Urothelium cell line (cell line): ENCODE results near the gene PREP.
"Not testable (repeated sequence)": the region's sequence is repeated elsewhere in the genome, so short reads cannot be mapped to it uniquely, and the experiment has no call there.

Source experiments
- DNase-seq: peaks from one replicate; pipeline ENCODE4 v3.0.0; 2011; ENCODE audit warnings: low spot score, mixed read lengths
- FAIRE-seq: peaks from 2 replicates; lab custom pipeline; 2011; peaks lifted over from hg19 to GRCh38; lab: Jason Lieb, UNC

PREP gene

DNA sequence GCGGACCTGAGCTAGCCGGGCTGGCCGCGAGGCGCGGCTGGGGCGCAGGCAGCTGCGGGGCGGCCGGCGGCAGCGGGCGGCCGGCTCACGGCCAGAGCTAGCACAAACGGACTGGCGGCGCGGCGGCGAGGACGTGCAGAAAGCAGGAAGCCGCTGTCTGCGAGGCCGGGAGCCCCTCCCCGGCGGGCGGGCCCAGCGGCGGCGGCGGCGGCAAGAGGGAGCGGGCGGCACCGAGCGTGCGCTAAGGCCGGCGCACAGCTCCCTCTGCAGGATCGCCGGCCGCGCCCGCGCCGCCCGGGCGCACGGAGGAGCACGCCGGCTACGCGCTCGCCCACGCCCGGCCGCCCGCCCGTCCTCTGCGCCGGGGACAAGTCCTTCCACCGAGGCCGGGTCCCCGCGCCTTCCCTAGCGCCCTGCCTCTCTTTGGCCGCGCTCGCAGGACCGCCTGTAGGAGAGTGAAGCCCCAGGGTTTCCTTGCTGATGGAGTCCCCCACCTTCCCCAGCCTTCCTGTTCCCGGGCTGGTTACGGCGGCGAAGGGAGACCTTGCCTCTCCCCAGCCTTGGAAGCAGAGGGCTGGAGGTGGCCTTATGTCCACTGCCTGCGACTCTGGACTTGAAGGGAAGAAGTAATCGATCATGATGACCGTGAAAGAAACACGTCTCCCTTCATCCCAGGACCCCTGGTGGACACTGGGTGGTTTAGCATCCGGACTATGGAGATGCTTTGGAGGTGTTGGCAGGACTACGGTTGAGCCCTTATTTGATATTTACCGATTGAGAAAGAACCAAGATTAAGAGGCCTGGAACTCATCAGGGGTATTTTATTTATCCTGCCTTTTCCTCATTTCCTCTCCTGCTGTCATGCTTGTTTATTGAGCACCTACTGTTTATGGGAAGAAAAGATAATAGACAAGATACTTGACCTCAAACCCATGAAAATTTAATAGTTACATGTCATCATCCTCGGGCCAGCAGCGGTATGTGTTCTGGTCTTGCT lies at the start of gene PREP:
Gene PREP, minus strand, starts transcription at position 144 of the 997 bp plus-strand sequence. CDS start 191 bp downstream, outside the sequence.
- DNase-seq (peak; percentile 86), FAIRE-seq (no peak)

GRCh38 chr6:105452376-105452775 lies 49.5 kb upstream of the PREP start:
- no peak for FAIRE-seq
- no peak for DNase-seq

GRCh38 chr6:105449756-105450390 lies 47.0 kb upstream of the PREP start:
- no peak for DNase-seq
- no peak for FAIRE-seq

DNA sequence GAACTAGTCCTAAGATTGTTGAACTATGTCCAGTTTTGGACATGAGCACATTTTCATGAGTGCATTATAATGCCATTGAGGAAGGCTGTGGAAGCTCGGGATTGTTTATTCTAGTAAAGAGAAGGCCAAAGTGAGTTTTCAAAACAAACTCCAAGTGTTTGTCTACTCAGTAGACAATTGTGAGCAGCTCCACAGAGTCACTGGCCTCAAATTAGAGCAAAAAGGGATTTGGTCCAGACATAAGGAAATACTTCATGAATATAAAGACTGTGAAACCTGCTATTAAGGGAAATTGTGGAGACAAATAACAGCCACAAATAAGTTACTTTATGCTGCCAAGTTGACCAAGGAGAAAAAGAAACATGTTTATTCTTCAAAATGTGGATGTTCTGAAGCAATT lies 42.6 kb upstream of the PREP start:
- DNase-seq = no peak

GRCh38 chr6:105443941-105444340 lies 41.1 kb upstream of the PREP start:
- no peak for DNase-seq
- FAIRE-seq = no peak

More for the DNA sequence above, 42.6 kb upstream of the PREP start:
- FAIRE-seq = no peak

GRCh38 chr6:105442369-105442768 lies 39.5 kb upstream of the PREP start:
- DNase-seq = no peak
- no peak for FAIRE-seq

DNA sequence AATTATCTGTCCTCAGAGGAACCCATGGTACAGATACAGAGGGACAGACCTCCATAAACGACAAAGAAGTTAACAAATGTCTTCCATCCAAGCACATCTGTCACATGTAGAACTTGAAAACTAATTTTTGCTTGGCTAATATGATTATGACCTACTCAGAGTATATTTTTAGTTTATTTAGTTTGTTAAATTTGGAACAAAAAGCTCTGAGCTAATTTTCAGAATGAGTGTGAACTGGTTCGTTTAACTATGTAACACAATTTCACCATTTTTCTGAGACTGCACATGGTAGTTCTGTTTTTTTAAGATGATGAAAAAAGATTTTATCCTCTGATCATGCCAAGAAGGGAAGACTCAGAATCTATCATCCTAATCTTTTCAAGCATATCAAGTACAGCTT lies 34.4 kb upstream of the PREP start:
- no peak for DNase-seq
- FAIRE-seq = no peak

- DNase-seq (no peak), FAIRE-seq (no peak)
Observed at GRCh38 chr6:105433723-105434122, 30.8 kb upstream of the PREP start.

DNA sequence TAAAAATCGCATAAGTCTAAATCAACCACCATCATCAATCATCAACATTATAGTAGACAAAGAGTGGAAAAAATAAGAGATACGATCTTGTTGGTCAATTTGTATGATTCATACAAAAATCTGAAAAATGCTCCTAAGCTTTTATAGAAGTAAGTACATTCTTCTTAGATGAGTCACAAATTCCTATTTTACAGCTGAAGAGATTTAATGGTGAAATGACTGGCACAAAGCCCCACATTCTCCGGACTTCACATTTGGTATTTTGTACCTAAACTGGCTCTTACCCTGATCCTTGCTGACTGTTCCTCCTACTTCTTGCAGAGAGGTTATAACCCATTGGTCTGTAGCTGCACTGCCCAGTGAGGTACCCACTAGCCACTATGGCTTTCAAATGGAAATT lies 29.9 kb upstream of the PREP start:
- FAIRE-seq (no peak), DNase-seq (peak; percentile 52)

DNA sequence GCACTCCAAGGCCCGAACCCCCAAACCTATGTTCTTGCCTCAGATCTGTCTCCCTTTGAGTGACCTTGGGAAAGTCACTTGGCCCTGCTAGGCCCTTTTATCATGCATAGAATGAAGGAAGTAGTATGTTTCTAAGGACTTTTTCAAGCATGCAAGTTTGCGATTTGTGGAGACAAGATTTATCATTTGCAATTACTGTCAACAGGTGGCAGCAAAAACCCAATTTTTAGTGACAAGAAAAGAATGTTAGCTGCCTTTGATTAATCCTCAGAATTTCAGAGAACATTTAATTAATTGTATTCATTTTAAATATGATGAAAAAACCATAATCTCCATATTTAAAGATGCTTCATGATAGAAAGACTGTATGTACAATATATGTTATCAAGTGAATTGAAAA lies 28.3 kb upstream of the PREP start:
- FAIRE-seq = no peak
- no peak for DNase-seq

DNA sequence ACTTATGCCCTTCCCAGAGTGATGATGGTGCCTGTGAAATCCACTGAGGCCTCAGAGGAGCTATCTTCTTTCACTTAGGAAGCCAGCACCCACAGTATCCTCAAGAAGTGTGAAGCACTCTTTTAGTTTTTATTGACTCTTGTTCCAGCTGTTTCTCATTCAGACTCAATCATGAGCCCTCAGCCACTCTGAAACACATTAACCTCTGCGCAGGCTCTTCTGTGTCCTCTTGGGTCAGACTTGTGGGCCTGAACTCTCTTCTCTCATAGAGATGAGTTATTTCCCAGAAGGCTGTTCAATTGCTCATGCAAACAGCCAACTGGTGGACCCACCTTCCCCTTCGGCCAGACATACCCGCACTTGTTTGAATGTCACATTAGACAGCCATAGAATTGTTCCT lies 27.8 kb upstream of the PREP start:
- FAIRE-seq = no peak

DNA sequence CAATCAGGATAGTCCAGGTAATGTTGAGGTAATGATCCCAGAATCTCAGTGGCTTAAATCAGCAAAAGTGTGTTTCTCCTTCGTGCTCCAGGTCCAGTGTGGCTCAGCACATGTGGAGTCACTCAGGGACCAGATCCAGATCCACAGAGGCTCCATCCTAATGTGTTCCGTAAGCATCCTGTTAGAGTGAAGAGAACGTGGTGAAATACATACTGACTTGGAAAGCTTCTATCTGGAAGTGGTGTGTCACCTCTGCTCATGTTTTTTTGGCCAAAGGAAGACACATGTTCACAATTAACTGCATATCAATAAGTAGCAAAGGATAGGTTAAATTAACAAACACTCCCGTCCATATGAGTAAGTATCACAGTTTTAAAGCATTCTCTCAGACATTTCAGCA lies 26.8 kb upstream of the PREP start:
- DNase-seq = no peak
- FAIRE-seq = no peak

More for the DNA sequence above, 27.8 kb upstream of the PREP start:
- no peak for DNase-seq

DNA sequence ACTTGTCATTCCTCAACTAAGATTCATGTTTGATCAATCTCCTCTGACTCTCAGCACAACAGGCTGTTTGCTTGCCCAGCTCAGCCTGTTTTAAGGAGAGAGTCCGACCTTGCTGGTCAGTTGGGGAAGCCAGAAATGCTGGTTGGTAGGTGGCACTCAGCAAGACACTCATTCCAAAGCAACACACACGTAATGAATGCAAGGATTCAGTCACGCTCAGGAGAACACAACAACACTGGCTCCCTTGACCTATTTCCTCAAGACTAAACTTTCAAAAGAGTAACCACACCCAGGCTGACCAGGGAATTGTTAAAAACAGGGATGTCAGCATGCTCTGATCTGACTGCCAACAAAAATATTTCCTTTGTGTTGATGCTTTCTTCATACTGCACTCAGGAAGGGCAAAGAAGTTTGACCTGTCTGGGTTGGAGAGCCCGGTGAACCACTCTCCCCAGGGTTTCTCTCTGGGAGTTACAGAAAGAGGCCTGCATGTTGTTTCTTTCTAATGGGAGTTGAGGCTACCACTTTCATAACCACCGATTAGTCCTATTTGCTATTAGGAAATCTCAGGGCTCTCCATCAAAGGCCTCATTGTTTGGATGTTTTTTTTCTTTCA lies 25.6 kb upstream of the PREP start:
- DNase-seq = no peak

DNA sequence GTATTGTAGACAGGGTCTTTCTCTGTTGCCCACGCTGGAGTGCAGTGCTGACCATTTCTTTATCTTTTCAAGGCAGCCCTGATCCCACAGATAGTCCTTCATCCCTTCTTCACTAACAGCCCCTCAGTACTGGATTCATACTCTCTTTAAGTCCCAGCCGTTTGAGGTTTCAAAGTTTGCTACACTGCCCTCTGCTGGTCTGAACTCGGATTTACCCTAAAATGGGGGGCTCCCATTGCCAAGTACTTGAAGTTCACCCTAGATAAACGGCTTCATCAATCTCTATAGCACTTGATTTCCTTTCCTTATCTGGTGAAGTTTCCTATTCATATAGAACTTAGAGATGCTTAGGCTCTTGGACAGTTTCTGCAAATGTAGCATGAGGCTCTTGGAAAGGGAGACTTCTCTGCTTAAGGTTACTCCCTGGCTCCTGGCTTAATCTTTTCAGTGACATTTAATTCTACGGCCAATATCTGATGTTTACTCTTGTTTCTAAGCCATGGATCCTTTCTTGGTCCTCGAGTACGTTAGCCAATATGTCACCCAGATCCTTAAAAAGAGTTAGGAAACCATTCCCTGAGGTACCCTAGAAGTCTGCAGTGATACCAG lies 21.4 kb upstream of the PREP start:
- no peak for FAIRE-seq
- peak; percentile 39 for DNase-seq

More for the DNA sequence above, 25.6 kb upstream of the PREP start:
- no peak for FAIRE-seq

GRCh38 chr6:105416971-105417370 lies 14.1 kb upstream of the PREP start:
- not testable (repeated sequence) for DNase-seq, FAIRE-seq

- FAIRE-seq (no peak), DNase-seq (no peak)
Observed at GRCh38 chr6:105409734-105410133, 6.9 kb upstream of the PREP start.

DNA sequence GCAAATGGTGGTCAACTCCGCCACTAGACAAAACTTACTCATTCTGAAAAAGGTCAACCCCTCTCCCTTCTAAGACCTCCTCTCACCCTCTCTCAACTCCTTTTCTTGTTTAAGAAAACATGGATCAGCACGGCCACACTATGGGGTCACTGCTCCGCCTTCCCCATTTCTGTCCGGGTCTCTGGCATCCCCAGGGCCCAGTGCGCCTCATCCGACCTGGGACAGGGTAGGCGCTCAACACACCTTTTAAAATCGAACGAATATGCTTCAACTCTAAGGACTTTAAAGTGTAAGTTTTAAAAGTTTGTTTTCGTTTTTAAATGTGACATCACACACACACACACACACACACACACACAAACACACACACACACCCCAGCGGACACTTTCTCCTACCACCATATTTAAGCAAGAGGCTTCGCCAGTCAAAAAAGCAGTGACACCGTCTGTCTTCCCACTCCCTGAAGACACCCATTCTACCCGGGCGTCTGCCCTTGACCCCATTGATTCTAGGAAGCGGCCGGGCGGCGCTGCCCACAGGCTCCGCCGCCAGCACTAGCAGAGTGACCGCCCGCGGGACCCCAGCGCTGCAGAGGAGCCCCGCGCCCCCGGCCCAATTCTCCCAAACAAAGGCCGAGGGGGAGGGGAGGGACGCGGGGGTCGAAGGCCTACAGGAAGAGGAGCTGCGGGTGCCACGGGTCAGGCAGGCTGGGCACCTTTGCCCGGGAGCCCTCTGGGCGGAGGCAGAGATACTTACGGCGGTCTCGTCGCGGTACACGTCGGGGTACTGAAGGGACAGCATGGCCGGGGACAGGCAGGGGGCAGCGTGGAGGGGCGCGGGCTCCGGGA lies 568 bp downstream of the PREP start:
- DNase-seq (peak; percentile 15), FAIRE-seq (no peak)

DNA sequence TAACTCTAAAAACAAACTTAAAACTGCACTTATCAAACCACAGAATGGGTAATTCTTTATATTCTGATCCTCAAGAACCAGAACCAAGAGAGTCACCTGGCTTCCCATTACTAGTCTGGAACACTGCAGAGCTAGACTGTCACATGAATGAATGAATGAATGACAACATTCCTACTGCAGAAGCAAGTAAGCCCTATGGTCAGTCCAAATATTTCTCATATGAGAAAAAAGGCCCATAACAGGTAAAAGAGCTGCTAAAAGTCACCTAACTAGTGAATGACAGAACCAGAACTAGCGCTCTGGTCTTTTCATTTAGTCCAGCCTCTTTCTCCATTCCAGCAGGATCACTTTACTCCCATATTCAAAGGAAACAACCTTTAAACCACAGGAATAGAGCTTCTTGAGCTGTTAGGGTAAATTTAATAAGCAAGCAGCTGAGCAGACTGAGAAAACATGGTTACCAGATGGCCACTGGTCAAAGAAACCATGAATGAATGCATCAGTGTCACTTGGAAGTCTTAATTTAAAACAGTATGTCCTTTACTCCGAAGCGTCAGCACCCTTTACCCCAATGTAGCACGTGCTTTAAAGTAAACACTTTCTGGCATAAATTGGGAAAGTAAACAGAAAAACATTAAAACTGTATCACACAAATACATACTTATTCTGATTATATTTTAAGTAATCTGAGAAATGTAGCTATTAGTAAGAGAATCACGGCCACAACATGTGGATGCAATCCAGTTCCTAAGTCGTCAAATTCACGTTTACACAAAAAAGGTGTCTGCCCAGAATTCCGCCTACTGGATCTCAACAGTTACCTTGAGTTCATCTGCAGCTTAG lies 1.4 kb downstream of the PREP start:
- DNase-seq = no peak
- FAIRE-seq = no peak

GRCh38 chr6:105400501-105400900 lies 2.4 kb downstream of the PREP start:
- DNase-seq (no peak), FAIRE-seq (no peak)
